Small intestine (tissue), 16 donors: Measurements from ENCODE around the gene KNG1. TPM values are rescaled to one million over a fixed set of nuclear protein-coding genes. Genes with fewer than 3 reads are reported as not detected.

Experiments
- DNase-seq, 2 donors: peaks; one replicate each; pipeline versions ENCODE4 v3.0.0 to v3.0.0-alpha.2; 2013
- FAIRE-seq: peaks from 2 replicates; lab custom pipeline; 2012; peaks lifted over from hg19 to GRCh38; lab: Jason Lieb, UNC
- H3K27ac ChIP-seq, 3 donors: one replicate each; pipeline ENCODE4 v1.5.1; 2013; ENCODE audit warnings: low read length in 2 of 3, mild to moderate bottlenecking in 2 of 3, control low read depth in 1 of 3, inconsistent platforms in 1 of 3, low read depth in 1 of 3, moderate library complexity in 1 of 3
- H3K27me3 ChIP-seq, 3 donors: one replicate each; pipeline ENCODE4 v1.6.1; 2013; ENCODE audit warnings: low read length in 3 of 3, inconsistent platforms in 1 of 3; ENCODE audit not compliant: control insufficient read depth in 3 of 3, insufficient read depth in 3 of 3
- H3K36me3 ChIP-seq, 3 donors: one replicate each; pipeline ENCODE4 v1.6.1; 2013; ENCODE audit warnings: low read length in 3 of 3, inconsistent platforms in 1 of 3, low read depth in 1 of 3, mild to moderate bottlenecking in 1 of 3, moderate library complexity in 1 of 3; ENCODE audit not compliant: control insufficient read depth in 3 of 3, insufficient read depth in 2 of 3
- H3K4me1 ChIP-seq, 3 donors: one replicate each; pipeline ENCODE4 v1.6.1; 2013; ENCODE audit warnings: low read length in 2 of 3, inconsistent platforms in 1 of 3, low read depth in 1 of 3, mild to moderate bottlenecking in 1 of 3, moderate library complexity in 1 of 3; ENCODE audit not compliant: control insufficient read depth in 3 of 3, insufficient read depth in 2 of 3
- H3K4me3 ChIP-seq, 3 donors: one replicate each; pipeline ENCODE4 v1.5.1; 2013; ENCODE audit warnings: low read length in 3 of 3, control low read depth in 1 of 3, inconsistent platforms in 1 of 3, low read depth in 1 of 3, mild to moderate bottlenecking in 1 of 3, moderate library complexity in 1 of 3
- H3K9me3 ChIP-seq, 2 donors: one replicate each; pipeline ENCODE4 v1.6.1; 2013; ENCODE audit warnings: low read depth in 1 of 2, low read length in 1 of 2; ENCODE audit not compliant: control insufficient read depth in 2 of 2, insufficient read depth in 1 of 2
- whole genome bisulfite sequencing, 3 donors: extraction: QIAGEN DNeasy Blood & Tissue Kit; methylation state at CpG; one replicate each; pipeline ENCODE4 v1.1.7; 2013; 5-methylcytosine and 5-hydroxymethylcytosine counted together
- long read RNA-seq, 10 donors: transcript quantifications; one replicate each; lab custom pipeline, GENCODE V29; 2026
- polyA plus RNA-seq, 4 donors: library from polyadenylated mRNA; stranded (reverse) in 3 of 4; unstranded in 1 of 4; fragments of 200-250 nt in 3 of 4; fragments of 120-200 nt in 1 of 4; gene quantifications; one replicate each; pipeline versions ENCODE4 v1.2.1 to v1.2.3, GENCODE V29; 2013
- donor health status: healthy with polysubstance abuse.
- donor health status: control.
- donor health status: control.
- donor health status: Bipolar disorder and iron deficiency.
- donor health status: healthy.

The KNG1 gene
- polyA plus RNA-seq, result 10 to 100 TPM in 1 of 4 donors, not detected in 3; 14.8 TPM
- long read RNA-seq, donor 1, result 0 reads
- long read RNA-seq, donor 2, partial matches to known transcripts, result 0 of 1 reads
- long read RNA-seq, donor 2, other reads (novel, unspliced or antisense), result 0 of 1 reads
- long read RNA-seq, donor 3, result 0 reads
- long read RNA-seq, donor 4, result 0 reads
- long read RNA-seq, donor 5, result 0 reads
- long read RNA-seq, donor 6, partial matches to known transcripts, result 0 of 1 reads
- long read RNA-seq, donor 6, other reads (novel, unspliced or antisense), result 0 of 1 reads
- long read RNA-seq, donor 7, result 0 reads
- long read RNA-seq, donor 8, result 0 reads
- long read RNA-seq, donor 9, result 0 reads
- long read RNA-seq, donor 10, partial matches to known transcripts, result 0 of 1 reads
- long read RNA-seq, donor 10, other reads (novel, unspliced or antisense), result 0 of 1 reads

- FAIRE-seq, result no peak
- H3K9me3 ChIP-seq, result peaks cover 0 to 1% of the 10 kb centered on the region in 2 donors
- no peak within 1 kb of the TSS for H3K4me3 ChIP-seq
- no peaks in the 10 kb centered on the region for H3K27me3 ChIP-seq
- H3K36me3 ChIP-seq, result no peaks in the 10 kb centered on the region
- WGBS, 3 donors, result 20 to 48% (median 24%) methylated on average over 3 of the region's 3 CpGs
- peak within 1 kb of the TSS in 1 of 3 donors; percentile 12 for H3K27ac ChIP-seq
- no peaks in the 10 kb centered on the region for H3K4me1 ChIP-seq
- peak; percentile 9 to 71 for DNase-seq
Measured at GRCh38 chr3:186717039-186717457, at the start of gene KNG1. Gene KNG1, plus strand, starts transcription at chr3:186717359. Its CDS starts 184 bp downstream, at chr3:186717543.

GRCh38 chr3:186668426-186668825, 48.7 kb upstream of the KNG1 start:
- Histone ChIP-seq H3K27ac (no peak overlapping the region), H3K4me3 (no peak overlapping the region), H3K27me3 (peaks cover 0 to 4% (median 0%) of the 10 kb centered on the region in 3 donors), H3K9me3 (no peaks in the 10 kb centered on the region), H3K4me1 (no peaks in the 10 kb centered on the region), H3K36me3 (no peaks in the 10 kb centered on the region)
- FAIRE-seq, result no peak
- no peak for DNase-seq
- WGBS, 3 donors, result 74 to 77% (median 76%) methylated on average over 6 of the region's 6 CpGs

DNA sequence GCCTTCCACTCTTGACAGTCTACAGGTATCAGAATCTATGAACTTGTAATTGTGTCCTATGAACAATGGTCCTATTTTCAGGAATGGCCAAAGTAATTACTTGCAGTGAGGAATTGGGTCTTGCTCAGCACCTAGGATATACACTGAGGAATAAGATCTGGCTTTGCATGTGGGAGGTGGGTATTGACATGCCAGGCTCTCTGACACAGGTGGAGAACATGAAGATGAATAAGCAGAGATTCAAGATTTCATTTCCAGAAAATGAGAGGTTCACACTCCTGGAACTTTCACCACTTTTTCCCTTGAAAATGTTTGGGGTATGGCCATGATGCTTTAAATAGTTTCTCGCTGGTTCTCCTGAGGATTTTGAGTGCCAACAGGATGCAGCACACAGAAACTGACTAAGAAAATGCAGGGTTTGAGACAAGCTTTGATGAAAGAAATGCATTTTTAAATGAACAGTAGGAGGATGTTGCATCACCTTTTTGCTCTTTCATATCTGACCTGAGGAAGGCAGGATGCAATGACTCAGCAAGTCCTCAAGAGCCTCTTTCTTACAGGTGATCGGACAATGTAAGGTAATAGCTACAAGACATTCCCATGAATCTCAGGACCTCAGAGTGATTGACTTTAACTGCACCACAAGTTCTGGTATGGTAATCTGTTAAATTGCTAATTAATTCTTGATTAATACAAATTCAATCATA, 47.6 kb upstream of the KNG1 start:
- no peak for FAIRE-seq
- WGBS, 3 donors, result 78 to 95% (median 84%) methylated on average over 2 of the region's 2 CpGs

DNA sequence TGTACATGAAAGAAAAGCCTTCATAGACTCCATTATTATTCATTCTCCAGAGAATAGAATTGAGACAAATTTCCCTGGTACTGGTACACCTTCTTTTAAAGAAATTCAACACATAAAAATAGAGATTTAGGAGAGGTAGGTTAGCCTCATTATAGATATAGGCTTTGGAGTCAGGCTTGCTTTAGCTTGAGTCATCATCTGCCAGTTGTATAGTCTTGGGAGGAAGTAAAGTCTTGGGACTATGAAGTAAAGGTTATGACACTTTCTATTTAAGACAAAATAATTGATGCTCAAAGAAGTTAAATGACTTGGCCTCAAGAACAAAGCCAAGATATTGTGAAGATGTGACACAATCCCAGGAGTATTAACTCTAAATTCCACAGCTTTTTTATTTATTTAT, 47.0 kb upstream of the KNG1 start:
- H3K36me3 ChIP-seq, result no peaks in the 10 kb centered on the region
- H3K9me3 ChIP-seq, result no peaks in the 10 kb centered on the region
- peaks cover 0 to 3% (median 0%) of the 10 kb centered on the region in 3 donors for H3K27me3 ChIP-seq
- no peak overlapping the region for H3K27ac ChIP-seq
- FAIRE-seq, result no peak
- H3K4me3 ChIP-seq, result no peak overlapping the region
- no peaks in the 10 kb centered on the region for H3K4me1 ChIP-seq
- no peak for DNase-seq

More for the DNA sequence above, 47.6 kb upstream of the KNG1 start:
- peaks cover 0 to 1% (median 0%) of the 10 kb centered on the region in 3 donors for H3K27me3 ChIP-seq
- no peaks in the 10 kb centered on the region for H3K9me3 ChIP-seq
- H3K4me1 ChIP-seq, result no peaks in the 10 kb centered on the region
- no peak overlapping the region for H3K4me3 ChIP-seq
- DNase-seq, result no peak
- H3K36me3 ChIP-seq, result no peaks in the 10 kb centered on the region
- H3K27ac ChIP-seq, result no peak overlapping the region

GRCh38 chr3:186671051-186671450, 46.1 kb upstream of the KNG1 start:
- no peaks in the 10 kb centered on the region for H3K4me1 ChIP-seq
- no peak overlapping the region for H3K27ac ChIP-seq
- no peaks in the 10 kb centered on the region for H3K36me3 ChIP-seq
- H3K4me3 ChIP-seq, result no peak overlapping the region
- no peaks in the 10 kb centered on the region for H3K9me3 ChIP-seq
- WGBS, 3 donors, result 87 to 93% (median 90%) methylated on average over 3 of the region's 3 CpGs
- no peak for DNase-seq
- FAIRE-seq, result no peak
- peaks cover 0 to 3% (median 0%) of the 10 kb centered on the region in 3 donors for H3K27me3 ChIP-seq

DNA sequence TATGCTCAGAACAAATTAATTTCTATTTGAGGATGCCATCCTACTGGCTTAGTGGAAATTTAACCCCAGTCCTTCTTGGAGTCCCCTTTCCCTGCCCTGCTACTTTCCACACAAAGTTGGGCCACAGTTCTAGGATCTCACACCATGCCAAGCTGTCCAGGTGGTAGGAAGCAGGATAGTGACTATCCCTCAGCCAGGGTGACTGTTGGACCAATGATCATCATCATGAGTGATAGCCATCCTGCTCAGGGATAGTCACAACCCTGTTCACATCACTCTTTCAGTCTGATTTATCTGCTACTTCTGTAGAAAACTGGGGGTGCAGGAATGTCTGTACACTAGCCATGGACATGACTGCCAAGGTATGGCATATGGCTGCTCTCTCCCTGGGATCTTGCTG, 38.6 kb upstream of the KNG1 start:
- H3K4me1 ChIP-seq, result peaks cover 0 to 20% (median 0%) of the 10 kb centered on the region in 3 donors
- no peak for DNase-seq
- H3K4me3 ChIP-seq, result no peak overlapping the region
- no peak overlapping the region for H3K27ac ChIP-seq
- no peaks in the 10 kb centered on the region for H3K36me3 ChIP-seq
- H3K9me3 ChIP-seq, result peaks cover 0 to 4% of the 10 kb centered on the region in 2 donors
- FAIRE-seq, result no peak
- H3K27me3 ChIP-seq, result peaks cover 0 to 3% (median 0%) of the 10 kb centered on the region in 3 donors

- DNase-seq (no peak), FAIRE-seq (no peak)
- Histone ChIP-seq H3K36me3 (no peaks in the 10 kb centered on the region), H3K9me3 (peaks cover 0 to 9% of the 10 kb centered on the region in 2 donors), H3K4me1 (peaks cover 0 to 25% (median 0%) of the 10 kb centered on the region in 3 donors), H3K4me3 (no peak overlapping the region), H3K27ac (no peak overlapping the region), H3K27me3 (peaks cover 0 to 3% (median 0%) of the 10 kb centered on the region in 3 donors)
- 17 to 44% (median 29%) methylated on average over 1 of the region's 1 CpG for WGBS, 3 donors
Measured at GRCh38 chr3:186679151-186679550, 38.0 kb upstream of the KNG1 start.

GRCh38 chr3:186680869-186681268, 36.3 kb upstream of the KNG1 start:
- no peak overlapping the region for H3K27ac ChIP-seq
- peaks cover 2 to 19% of the 10 kb centered on the region in 2 donors for H3K9me3 ChIP-seq
- FAIRE-seq (no peak), DNase-seq (no peak)
- peaks cover 0 to 25% (median 0%) of the 10 kb centered on the region in 3 donors for H3K4me1 ChIP-seq
- H3K36me3 ChIP-seq, result no peaks in the 10 kb centered on the region
- H3K27me3 ChIP-seq, result peaks cover 0 to 2% (median 0%) of the 10 kb centered on the region in 3 donors
- 95 to 96% (median 95%) methylated on average over 1 of the region's 1 CpG for WGBS, 3 donors
- no peak overlapping the region for H3K4me3 ChIP-seq
